Subcutaneous abdominal adipose tissue (tissue), 5 donors: ENCODE results near the gene ENTPD8.

Experiments
- H3K27ac ChIP-seq: one replicate; pipeline ENCODE4 v1.7.0; 2013; ENCODE audit warnings: low read depth, mild to moderate bottlenecking, inconsistent platforms, low read length, moderate library complexity
- H3K27me3 ChIP-seq, 5 donors: one replicate each; pipeline ENCODE4 v1.7.0; 2013; ENCODE audit warnings: low read length in 5 of 5, inconsistent platforms in 1 of 5; ENCODE audit not compliant: control insufficient read depth in 5 of 5, insufficient read depth in 4 of 5
- H3K36me3 ChIP-seq, 5 donors: one replicate each; pipeline ENCODE4 v1.7.0; 2013; ENCODE audit warnings: low read length in 5 of 5; ENCODE audit not compliant: control insufficient read depth in 5 of 5, insufficient read depth in 5 of 5
- H3K4me1 ChIP-seq, 5 donors: one replicate each; pipeline ENCODE4 v1.7.0; 2013; ENCODE audit warnings: low read length in 5 of 5, mild to moderate bottlenecking in 3 of 5, moderate library complexity in 1 of 5; ENCODE audit not compliant: control insufficient read depth in 5 of 5, insufficient read depth in 5 of 5
- H3K4me3 ChIP-seq, 5 donors: one replicate each; pipeline ENCODE4 v1.7.0; 2013; ENCODE audit warnings: low read length in 5 of 5, low read depth in 1 of 5
- H3K9ac ChIP-seq, 5 donors: one replicate each; pipeline ENCODE4 v1.7.0; 2013; ENCODE audit warnings: low read length in 5 of 5, mild to moderate bottlenecking in 4 of 5, moderate library complexity in 3 of 5
- H3K9me3 ChIP-seq, 5 donors: one replicate each; pipeline ENCODE4 v1.7.0; 2013; ENCODE audit warnings: low read length in 5 of 5; ENCODE audit not compliant: control insufficient read depth in 5 of 5
- donor health status: healthy.
- donor health status: healthy.
- donor health status: healthy.
- donor health status: healthy.
- donor health status: healthy.

The ENTPD8 gene

DNA sequence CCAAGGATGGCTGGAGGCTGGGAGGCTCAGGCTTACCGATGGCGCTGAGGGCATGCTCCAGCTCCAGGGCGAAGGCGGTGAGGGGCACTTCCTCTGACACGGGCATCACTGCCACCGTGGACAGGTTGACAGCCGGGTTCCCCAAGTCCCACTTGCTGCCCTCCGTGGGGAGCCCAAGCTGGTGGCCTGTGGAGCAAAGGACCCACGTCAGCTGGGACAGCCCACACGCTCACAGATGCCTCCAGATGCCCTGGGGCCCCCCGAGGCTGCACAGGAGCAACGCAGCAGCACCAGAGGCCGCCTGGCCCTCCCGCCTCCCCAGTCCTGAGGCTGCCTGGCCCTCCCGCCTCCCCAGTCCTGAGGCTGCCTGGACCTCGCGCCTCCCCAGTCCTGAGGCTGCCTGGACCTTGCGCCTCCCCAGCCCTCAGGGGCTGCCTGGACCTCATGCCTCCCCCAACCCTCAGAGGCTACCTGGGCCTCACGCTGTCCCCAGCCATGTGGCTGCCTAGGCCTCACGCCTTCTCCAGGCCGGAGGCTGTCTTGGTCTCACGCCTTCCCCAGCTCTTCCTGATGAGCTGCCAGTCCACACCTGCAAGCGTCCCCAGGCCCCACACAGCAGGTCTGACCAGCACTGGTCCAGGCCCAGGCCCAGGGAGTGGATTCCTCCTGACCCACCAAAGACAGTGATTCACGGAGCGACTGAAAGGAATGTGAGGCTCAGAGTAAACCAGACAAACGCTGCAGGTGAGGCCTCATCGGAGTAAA is 43.6 kb upstream of the ENTPD8 start:
- H3K9ac ChIP-seq, result no peak overlapping the region
- H3K27ac ChIP-seq, result no peak overlapping the region
- no peaks in the 10 kb centered on the region for H3K27me3 ChIP-seq
- no peak overlapping the region for H3K4me3 ChIP-seq
- peaks cover 0 to 10% (median 8%) of the 10 kb centered on the region in 5 donors for H3K4me1 ChIP-seq
- peaks cover 0 to 34% (median 18%) of the 10 kb centered on the region in 5 donors for H3K36me3 ChIP-seq
- H3K9me3 ChIP-seq, result no peaks in the 10 kb centered on the region

GRCh38 chr9:137482094-137482781 is 41.1 kb upstream of the ENTPD8 start:
- Histone ChIP-seq H3K9me3 (no peaks in the 10 kb centered on the region), H3K36me3 (peaks cover 0 to 34% (median 16%) of the 10 kb centered on the region in 5 donors), H3K4me3 (peak overlapping the region in 1 of 5 donors; percentile 7), H3K4me1 (peaks cover 0 to 10% (median 8%) of the 10 kb centered on the region in 5 donors), H3K27ac (no peak overlapping the region), H3K27me3 (no peaks in the 10 kb centered on the region), H3K9ac (no peak overlapping the region)

GRCh38 chr9:137480686-137481683 is 39.8 kb upstream of the ENTPD8 start:
- H3K9me3 ChIP-seq, result peaks cover 0 to 5% (median 3%) of the 10 kb centered on the region in 5 donors
- H3K9ac ChIP-seq, result no peak overlapping the region
- H3K36me3 ChIP-seq, result peaks cover 3 to 31% (median 15%) of the 10 kb centered on the region in 5 donors
- no peaks in the 10 kb centered on the region for H3K27me3 ChIP-seq
- H3K27ac ChIP-seq, result no peak overlapping the region
- H3K4me3 ChIP-seq, result no peak overlapping the region
- H3K4me1 ChIP-seq, result peaks cover 0 to 10% (median 8%) of the 10 kb centered on the region in 5 donors

DNA sequence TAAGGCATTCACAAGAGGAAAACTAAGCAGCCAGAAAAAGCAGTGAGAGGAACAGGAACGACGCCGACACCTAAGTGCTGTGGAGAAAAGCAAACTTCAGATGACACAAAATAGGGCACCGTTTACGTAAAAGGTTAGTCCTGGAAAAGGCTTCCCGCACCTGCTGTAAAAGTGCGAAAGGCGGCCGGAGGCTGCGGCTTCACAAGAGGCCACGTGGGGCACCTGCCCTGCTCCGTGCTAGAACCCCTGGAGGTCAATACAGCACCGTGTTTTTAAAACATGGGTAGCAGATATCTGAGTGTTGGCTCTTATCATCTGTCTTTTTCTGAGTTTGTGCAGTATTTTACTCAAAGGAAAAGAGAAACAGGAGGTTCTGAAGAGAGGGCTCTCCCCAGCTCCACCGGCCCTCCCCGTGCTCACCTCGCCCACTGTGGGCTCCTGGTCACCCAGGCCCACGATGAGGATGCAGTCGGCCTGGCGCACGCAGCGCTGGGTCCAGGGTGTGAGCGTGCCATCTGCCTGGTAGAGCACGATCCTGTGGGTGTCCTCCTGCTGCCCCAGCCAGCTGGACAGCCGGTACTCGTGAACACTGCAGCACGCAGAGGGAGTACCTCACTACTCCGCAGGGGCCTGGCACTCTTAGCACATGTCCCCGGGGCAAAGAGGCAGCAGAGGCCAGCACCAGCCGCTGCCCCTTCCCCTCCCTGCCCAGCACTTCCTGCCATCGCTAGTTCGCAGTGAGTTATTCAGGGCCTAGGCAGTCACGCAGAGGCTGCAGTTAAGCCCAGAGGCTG is 38.9 kb upstream of the ENTPD8 start:
- Histone ChIP-seq H3K27ac (no peak overlapping the region), H3K9me3 (peaks cover 0 to 11% (median 7%) of the 10 kb centered on the region in 5 donors), H3K4me3 (no peak overlapping the region), H3K36me3 (peaks cover 7 to 31% (median 15%) of the 10 kb centered on the region in 5 donors), H3K9ac (no peak overlapping the region), H3K4me1 (peaks cover 0 to 10% (median 8%) of the 10 kb centered on the region in 5 donors), H3K27me3 (no peaks in the 10 kb centered on the region)

DNA sequence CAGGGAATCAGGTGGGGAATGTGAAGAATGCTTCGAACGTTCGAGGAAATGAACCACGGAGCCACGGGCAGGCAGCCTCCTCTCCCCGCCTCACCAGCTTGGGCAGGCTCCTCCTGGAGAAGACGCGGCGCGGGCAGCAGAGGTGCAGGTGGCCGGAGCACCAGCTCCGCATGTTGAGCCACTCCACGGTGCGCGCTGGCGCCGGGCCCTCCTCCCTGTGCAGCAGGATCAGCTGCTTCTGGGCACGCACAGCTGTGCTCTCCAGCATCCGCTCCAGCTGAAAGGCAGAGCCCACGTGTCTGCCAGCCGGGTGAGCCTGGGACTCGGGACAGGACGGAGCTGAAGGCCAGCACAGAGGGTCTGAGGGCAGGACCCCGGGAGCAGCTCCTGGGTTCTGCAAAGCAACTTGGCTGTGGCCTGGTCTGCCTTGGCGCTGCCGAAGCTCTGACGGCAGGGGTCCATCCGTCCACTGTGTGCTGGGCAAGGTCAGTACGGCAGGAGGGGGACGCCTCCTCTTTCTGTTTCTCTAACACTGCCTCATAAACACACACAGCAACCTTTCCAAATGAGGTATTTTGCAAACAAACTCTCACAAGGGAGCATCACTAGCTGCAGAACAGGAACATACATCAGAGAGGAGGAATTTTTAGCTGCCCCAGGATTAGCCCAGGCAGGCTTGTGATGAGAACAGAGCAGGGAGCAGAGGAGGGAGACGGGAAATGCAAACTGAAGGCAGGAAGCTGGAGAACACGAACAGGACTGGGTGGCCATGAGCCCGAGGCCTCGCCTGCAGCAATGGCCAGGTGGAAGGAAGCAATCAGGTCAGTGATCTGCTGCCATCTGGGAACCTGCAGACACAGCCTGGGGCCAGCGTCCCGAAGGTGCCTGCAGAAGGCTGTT is 38.1 kb upstream of the ENTPD8 start:
- Histone ChIP-seq H3K9me3 (peaks cover 0 to 12% (median 9%) of the 10 kb centered on the region in 5 donors), H3K27me3 (no peaks in the 10 kb centered on the region), H3K9ac (no peak overlapping the region), H3K4me3 (no peak overlapping the region), H3K4me1 (peaks cover 0 to 10% (median 8%) of the 10 kb centered on the region in 5 donors), H3K36me3 (peaks cover 7 to 31% (median 15%) of the 10 kb centered on the region in 5 donors), H3K27ac (no peak overlapping the region)

DNA sequence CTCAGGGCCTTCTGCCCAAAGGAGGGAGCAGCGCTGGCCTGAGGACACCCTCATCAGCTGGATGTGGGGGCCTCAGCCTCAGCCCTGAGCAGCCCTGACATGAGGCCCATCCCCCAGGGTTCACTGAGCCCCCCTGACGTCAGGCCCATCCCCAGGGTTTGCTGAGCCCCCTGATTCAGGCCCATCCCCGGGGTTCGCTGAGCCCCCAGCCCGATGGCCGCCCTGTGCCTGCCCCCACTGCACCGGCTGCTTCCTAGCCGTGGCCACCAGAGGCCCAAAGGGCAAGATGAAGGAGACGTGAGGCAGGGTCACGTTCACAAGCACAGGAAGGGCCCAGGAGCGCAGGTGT is 37.4 kb upstream of the ENTPD8 start:
- no peak overlapping the region for H3K27ac ChIP-seq
- H3K9me3 ChIP-seq, result peaks cover 0 to 12% (median 9%) of the 10 kb centered on the region in 5 donors
- no peak overlapping the region for H3K4me3 ChIP-seq
- H3K27me3 ChIP-seq, result no peaks in the 10 kb centered on the region
- no peak overlapping the region for H3K9ac ChIP-seq
- H3K36me3 ChIP-seq, result peaks cover 7 to 31% (median 15%) of the 10 kb centered on the region in 5 donors
- H3K4me1 ChIP-seq, result peaks cover 0 to 10% (median 8%) of the 10 kb centered on the region in 5 donors

GRCh38 chr9:137477778-137478612 is 36.8 kb upstream of the ENTPD8 start:
- Histone ChIP-seq H3K4me1 (peaks cover 0 to 10% (median 8%) of the 10 kb centered on the region in 5 donors), H3K27me3 (no peaks in the 10 kb centered on the region), H3K9ac (no peak overlapping the region), H3K27ac (no peak overlapping the region), H3K36me3 (peaks cover 7 to 31% (median 15%) of the 10 kb centered on the region in 5 donors), H3K9me3 (peaks cover 0 to 12% (median 9%) of the 10 kb centered on the region in 5 donors), H3K4me3 (no peak overlapping the region)

- H3K9ac ChIP-seq, result no peak overlapping the region
- no peaks in the 10 kb centered on the region for H3K27me3 ChIP-seq
Measured at GRCh38 chr9:137476856-137477255, 35.7 kb upstream of the ENTPD8 start.

More at GRCh38 chr9:137476856-137477255, 35.7 kb upstream of the ENTPD8 start:
- H3K9me3 ChIP-seq, result peaks cover 0 to 12% (median 9%) of the 10 kb centered on the region in 5 donors
- peaks cover 0 to 1% (median under 1%) of the 10 kb centered on the region in 5 donors for H3K4me1 ChIP-seq
- peaks cover 7 to 31% (median 15%) of the 10 kb centered on the region in 5 donors for H3K36me3 ChIP-seq
- H3K4me3 ChIP-seq, result no peak overlapping the region
- H3K27ac ChIP-seq, result no peak overlapping the region
